Stimulated activated CD4-positive, alpha-beta T cell treated with anti-CD3 and anti-CD28 coated beads, Interleukin-4, amount 100 ng/mL, for 48 hours (primary cell): ENCODE measurements around the gene HCLS1.
"Not testable (repeated sequence)": the region's sequence is repeated elsewhere in the genome, so short reads cannot be mapped to it uniquely, and the experiment has no call there.

ENCODE experiments used
- DNase-seq, 2 donors: peaks; one replicate each; pipeline ENCODE4 v3.0.0-alpha.2; 2020; ENCODE audit warnings: low read depth in 2 of 2

Gene HCLS1

DNA sequence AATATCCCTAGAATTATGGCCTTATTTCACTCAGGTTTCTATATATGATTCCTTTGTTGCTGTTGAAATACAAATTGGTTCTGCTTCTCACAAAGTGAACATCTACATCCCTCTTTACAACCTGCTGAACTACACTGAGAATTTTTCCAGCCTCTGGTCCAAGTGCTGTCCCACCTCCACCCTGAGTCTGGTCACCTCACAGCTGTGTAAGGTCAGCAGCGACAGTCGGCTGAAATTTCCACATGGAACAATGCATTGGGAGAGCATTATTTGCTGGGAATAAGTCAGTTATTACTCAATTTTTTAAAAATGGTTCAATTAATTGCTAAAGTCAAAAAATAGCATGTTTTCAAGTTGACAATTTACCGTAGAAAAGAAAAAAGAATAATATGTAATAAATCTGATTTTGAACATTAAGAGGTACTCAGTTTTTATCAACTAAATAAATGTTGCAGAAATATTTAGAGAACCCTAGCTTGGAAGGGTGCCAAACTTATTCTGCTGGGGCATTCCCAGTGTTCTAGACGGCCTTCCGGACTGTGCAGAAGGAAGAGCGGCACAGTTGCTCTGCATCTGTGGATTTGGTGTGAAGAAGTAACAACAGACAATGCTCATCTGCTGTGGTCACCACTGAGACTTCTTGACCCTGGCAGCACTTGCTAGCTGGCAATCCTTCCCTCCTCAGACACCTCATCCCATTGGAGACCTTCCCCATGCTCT lies 1.8 kb downstream of the HCLS1 start:
- no peak for DNase-seq

DNA sequence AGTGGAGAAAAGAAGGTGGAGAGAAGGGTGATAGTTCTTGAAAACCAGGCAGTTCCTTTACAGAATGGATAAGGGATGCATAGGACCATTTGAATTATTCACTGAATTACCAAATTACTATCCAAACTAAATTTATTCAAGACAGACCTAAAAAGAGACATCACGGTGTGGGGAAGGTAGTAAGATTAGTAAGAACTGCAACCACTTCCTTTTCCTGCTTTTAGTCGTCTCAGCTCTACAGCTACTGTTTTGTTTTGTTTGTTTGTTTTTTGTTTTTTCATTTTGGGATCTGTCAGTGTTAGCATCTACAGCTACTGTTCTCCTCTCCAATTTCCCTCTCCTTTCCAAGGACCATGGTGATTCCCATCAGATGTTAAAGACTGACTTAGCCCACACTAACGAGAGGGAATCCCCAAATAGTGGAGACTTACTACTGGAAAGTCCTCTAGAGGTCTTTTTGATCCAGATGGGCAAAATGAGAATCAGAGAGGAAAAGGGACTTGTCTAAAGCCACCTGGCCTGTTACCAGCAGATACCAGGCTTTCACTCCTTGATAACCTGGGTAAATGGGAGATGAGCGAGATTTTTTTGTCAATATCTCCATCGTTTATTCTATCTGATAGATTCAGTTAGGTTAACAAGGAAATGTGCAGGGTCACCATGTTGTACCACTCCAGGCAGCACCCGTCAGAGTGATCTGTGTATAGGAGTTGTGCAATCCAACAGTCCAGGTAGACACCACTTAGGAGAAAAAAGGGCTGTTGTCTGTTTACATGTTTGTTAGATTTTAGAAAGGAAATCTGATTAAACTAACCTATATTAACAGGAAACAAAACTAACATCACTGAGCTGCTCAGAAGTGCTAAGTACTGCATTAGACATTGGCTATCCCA lies 6.0 kb downstream of the HCLS1 start:
- DNase-seq: no peak

DNA sequence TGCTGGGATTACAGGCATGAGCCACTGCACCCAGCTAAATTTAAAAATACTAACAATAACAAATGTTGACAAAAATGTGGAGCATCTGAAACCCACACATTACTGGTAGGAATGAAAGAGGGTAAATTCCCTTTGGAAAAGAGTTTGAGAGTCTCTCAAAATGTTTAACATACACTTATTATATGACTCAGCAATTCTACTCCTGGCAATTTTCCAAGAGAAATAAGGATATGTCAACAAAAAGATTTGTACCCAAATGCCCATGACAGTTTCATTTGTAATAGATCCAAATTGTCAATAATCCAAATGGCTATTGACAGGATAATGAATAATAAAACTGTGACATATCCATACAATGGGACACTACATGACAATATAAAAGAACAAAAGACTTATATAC lies 9.0 kb downstream of the HCLS1 start:
- no peak for DNase-seq

DNA sequence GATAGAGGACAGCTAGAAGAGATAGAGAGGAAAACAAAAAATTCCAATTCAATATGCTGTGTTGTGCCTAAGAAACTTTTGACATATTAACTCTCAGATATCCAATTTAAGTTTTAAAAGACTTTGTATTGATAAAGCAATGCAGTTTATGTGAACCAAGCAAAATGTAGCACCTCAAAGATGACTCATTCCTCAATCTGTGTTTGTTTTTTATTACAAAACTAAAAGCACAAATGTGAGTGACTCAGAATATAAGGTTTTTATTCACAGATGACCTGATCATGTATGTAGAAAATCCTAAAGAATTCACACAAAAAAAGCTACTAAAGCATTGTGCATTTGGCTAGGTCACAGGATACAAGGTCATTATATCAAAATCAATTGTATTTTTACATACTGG lies 11.1 kb downstream of the HCLS1 start:
- no peak for DNase-seq

DNA sequence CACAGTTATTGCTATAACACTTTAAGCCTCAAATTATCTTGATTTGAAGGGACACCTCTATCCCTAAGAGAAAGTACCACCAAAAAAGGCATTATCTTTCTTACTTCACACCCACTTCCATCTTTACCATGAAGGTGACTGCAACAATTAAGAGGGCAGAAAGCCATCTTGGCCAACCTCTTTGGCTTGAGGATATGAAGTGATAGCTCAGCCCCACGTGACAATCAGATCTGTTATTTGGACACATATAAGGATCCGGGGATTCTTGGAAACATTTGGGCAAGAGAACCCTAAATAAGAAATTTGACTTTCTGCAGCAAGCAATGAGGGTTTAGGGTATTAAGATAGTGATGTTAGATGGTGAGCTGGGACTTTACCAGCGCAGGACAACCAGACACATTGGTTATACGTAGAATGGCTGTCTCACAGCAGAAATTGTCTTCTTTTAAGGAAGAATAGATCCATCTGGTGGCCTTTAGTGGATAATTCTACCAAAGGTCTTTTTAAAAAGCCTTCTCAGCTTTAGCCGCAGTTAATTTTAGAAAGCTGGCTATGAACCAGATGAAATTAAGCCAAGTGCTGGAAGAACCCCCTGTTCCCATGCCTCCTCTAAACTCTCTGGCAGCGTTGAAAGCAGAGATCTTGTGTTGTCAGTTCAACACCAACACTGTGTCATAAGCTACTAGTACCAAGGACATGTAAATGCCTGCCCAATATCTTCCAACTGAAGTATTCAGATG lies 12.3 kb downstream of the HCLS1 start:
- DNase-seq: no peak

DNA sequence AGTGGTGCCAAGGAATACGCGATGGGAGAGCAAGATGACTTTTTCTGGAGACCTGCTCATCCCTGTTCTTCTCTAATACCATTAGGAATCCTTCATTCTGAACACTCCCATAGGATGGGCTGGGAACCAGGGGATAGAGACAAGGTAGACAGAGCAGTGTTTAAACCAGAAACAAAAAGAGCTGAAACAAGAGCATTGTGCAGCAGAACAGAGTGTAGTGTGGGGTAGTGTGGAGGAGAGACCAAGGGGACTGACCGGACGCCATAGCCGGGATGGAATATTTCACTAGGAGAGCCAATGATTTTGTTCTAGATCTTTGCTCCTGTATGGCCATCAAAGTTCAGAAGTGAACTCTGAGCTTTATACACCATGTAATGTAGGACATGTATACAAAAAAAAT lies 15.6 kb downstream of the HCLS1 start:
- no peak for DNase-seq

DNA sequence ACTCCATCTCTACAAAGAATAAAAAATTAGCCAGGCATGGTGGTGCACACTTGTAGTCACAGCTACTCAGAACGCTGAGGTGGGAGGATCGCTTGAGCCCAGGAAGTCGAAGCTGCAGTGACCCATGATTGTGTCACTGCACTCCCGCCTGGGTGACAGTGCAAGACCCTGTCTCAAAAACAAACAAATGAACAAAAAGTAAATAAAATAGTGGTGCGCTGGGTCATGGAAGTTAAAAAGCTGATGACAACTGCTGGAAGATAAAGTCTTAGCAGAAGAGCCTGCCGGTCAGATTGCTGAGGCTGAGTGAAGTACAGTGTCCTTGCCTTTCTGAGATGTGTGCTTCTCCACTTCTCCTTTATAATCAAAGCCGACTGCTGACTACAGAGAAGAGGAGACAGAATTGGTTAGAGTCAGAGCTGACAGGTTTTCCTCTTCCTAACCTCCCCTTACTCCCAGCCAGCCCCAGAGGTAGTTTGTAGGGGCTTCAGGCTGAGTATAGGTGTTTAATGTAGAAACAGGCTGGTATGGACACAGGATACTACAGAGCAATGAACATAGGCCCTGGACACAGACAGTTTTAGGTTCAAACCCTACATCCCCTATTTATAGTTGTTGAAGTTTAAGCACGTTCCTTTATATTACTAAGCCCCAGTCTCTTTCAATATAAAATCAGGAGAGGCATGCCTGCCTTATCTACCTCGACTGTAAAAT lies 17.9 kb downstream of the HCLS1 start:
- no peak for DNase-seq

DNA sequence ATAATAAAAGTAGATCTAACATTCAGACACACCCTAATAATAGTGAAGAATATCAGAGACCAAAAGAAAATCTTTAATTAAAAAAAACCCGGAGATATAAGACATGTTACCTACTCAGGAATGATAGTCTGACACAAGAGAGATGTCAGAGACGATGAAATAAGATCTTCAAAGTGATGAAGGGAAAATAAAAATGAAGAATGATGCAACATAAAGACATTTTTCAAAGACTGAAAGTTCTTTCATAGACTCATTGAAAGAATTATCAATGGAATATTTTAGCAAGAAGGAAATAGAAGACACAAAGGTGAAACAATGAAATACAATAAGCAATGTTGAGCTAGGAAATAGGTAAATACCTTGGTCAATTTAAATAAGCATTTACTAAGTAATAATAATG lies 19.6 kb downstream of the HCLS1 start:
- no peak for DNase-seq

DNA sequence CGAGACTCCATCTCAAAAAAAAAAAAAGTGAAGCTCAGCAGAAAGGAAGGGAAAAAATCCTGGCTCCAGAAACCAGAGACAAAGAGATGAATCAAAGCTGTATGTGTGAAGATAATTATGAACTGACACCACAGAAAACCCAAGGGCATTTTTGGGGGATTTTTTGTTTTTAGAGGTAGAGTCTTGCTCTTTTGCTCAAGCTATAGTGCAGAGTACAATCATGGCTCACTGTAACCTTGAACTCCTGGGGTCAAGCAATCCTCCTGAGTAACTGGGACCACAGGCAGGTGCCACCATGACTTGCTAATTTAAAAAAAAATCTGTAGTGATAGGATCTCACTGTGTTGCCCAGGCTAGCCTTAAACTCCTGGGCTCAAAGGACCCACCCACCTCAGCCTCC lies 22.8 kb downstream of the HCLS1 start:
- no peak for DNase-seq

DNA sequence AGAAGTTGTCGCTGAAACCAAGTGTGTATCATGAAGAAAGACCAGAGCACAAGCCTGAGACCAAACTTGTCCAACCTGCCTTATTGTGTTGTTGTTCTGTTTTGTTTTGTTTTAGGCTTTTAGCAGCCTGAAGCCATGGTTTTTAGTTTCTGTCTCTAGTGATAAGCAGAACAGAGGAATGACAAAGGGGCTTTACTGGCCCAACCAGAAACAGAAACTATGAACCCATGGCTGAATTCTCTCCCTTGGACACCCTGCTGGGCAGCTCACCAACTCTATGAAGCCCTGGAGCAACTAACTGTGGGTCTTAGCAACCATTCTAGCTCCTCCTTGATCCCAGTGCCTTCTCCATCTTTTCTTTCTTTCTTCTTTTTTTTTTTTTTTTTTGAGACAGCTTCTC lies 30.3 kb downstream of the HCLS1 start:
- no peak for DNase-seq

DNA sequence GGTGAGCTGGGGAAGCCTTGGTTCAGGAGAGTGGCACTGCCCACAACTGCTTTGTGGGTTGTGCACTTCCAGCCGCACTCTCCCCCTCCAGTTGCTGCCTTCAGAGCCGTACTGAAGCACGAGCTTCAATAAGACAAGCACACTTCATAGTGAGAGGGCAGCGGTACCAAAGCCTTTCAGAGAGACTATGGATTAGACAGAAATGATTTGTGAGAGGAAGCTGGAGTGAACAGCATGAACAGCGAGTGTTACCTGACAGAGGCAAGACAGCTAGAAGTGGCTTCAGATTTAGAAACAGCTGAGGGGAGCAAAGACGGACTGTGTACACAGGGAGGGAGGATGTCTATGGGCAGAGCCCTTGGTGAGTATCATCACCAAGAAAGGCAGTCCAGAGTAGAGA lies 31.1 kb downstream of the HCLS1 start:
- no peak for DNase-seq

DNA sequence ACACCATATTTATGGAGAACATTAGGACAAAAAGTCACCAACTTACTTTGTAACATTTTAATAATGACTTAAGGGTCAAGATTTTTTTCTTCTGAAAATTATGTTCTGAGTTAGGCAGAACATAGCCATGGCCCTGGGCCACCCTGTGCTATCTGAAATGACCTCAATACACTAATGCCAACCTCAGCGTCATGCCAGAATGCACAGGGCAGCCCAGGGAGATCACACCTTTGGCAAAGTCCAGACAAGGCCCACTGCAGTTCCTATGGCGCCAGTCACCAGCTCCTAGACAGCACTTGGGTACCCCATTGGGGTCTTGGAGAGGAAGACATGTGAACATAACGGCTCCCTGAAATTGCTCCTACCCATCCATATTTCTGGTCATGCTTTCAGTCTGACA lies 33.1 kb downstream of the HCLS1 start:
- DNase-seq: no peak

DNA sequence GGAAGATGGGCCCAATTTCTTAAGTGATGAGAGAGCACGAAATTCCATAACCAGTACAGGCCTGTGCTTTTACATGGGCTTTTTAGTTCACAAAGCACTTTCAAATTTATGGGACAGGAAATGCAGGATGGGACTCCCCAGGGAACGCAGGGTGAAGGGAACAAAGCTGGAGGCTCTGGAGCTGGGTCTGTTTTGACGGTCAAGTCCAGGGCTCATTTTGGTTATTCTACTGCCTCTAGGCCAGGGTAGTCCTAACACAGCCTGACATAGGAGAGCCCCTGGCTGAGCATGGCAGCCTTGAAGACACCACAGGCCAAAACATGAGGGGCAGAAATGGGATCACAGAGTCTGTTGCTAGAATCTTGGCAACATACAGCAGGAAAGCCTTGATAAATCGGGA lies 33.5 kb downstream of the HCLS1 start:
- no peak for DNase-seq

DNA sequence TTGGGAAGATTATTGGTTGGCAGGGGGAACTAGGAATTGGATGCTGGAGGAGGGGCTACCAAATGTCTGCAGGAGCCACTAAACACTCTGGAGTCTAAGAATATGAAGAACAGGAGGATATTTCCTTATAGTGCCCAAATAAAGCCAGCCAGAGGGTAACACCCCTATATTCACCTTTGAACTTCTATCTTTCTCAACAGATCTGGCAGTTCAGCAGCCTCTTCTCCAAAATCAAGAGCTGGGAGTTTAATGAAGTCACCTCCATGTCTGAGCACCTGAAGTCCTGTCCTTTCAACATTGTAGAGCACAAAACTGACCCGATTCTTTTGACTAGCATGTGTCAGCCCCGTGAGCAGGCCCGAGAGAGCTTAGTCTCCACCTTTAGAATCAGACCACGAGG lies 34.2 kb downstream of the HCLS1 start:
- no peak for DNase-seq

DNA sequence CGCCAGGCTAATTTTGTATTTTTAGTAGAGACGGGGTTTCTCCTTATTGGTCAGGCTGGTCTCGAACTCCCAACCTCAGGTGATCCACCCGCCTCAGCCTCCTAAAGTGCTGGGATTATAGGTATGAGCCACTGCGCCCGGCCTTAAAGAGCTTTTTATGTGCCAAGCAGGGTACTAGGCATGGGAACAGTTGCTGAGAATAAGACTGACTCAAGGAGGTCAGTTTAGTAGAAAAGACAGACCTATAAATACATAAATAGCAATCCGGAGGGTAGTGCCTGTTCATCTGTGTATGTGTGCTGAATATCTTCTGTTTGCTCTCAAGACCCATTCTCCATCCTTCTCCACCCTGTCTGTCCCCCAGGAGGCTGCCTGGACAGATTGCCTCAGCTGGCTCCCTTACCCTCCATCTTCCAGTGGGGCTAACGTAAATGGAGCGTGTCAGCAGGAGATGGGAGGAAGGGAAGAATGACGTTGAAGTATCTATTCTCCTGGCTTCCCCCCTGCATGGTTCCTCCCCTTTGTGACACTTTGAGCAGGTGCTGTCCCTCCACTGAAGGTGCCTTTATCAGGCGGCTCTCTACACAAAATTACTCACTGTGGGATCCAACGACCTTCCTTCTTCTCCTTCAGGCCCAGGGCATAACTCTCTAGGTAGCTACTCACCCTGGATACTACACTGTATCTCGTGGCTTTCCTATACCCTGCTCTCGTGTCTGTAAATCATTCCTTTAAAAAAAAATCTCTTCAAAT lies 36.4 kb downstream of the HCLS1 start:
- DNase-seq: no peak

DNA sequence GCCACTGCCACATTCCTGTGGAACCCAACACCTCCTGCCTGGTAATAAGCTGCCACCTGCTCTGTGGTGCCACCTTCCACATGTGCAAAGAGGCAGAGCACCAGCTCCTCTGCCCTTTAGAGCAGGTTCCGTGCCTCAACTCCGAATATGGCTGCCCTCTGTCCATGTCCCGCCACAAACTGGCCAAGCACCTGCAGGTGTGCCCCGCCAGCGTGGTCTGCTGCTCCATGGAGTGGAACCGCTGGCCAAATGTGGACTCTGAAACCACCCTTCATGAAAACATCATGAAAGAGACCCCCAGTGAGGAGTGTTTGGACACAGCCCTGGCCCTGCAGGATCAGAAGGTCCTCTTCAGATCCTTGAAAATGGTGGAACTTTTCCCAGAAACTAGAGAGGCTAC lies 39.2 kb downstream of the HCLS1 start:
- no peak for DNase-seq

DNA sequence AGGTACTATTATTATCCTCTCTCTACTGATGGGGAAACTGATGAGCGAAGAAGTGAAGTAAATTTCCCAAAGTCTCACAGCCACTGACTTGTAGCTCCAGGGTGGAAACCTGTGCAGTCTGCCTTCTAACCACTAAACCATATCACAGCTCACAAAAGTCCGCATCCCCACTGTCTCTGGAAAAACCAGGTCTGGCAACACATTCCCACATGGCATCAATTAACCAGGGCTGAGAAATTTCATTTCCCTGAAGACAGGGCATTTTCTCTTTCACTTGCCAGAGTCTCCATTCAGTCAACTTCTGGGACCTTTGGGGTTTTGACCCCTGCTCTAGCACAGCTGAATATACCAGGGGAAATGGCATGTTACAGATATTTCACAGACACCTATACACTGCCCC lies 41.0 kb downstream of the HCLS1 start:
- DNase-seq: no peak

DNA sequence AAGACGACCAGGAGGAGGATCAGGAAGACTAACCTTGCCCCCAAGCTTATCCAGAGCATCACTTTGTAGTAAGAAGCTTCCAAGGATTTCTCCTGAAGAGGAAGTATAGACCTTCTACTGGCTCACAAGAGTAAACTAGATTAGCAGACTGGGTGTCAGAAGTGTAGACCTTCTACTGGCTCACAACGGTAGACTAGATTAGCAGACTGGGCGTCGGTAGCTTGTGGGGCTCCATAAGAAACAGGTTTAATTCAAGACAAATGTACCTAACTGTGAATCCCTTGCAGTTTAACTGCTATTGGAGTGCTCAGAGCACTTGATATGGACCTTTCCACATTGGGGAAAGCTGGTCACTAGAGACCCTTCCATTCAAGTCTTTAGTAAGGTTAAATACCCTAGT lies 54.6 kb downstream of the HCLS1 start:
- no peak for DNase-seq

DNA sequence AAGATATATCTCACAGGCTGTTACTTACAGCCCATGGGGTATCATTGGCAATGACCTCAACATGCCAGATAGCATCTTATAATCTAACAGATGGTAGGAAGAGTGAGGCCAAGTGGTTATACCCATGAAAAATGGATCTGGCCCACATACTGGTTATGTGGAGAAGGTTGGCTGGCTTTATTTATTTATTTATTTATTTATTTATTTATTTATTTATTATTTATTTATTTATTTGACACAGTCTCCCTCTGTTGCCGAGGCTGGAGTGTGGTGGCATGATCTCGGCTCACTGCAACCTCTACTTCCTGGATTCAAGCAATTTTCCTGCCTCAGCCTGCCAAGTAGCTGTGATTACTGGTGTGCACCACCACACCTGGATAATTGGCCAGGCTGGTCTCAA lies 55.9 kb downstream of the HCLS1 start:
- no peak for DNase-seq

DNA sequence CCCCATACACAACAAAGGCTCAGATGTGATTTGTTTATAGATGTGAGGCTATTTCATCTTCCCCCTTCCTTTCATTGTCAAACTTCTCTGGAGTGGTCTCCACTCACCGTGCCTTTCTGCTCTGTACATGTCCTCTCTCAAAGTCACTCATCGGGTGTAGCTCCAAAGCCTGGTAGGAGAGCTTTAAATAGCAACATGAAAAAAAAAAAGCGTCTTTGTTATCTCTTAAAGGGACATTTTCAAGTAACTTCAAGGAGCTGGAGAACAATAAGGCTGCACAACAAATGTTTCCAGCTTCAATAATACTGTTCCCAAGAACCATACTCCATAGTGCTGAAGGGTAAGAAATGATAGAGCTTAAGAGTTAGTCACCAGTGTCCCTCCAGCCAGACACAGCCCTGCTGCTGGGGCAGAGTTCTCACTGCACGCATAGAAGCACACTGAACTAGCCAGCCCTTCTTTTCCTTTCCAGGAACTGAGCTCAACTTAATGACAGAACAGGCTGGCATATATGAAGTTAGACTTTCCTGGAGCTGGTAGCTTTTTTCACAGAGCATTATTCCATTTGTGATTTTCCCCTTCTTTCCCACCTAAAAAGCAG lies 59.4 kb downstream of the HCLS1 start:
- DNase-seq: no peak

DNA sequence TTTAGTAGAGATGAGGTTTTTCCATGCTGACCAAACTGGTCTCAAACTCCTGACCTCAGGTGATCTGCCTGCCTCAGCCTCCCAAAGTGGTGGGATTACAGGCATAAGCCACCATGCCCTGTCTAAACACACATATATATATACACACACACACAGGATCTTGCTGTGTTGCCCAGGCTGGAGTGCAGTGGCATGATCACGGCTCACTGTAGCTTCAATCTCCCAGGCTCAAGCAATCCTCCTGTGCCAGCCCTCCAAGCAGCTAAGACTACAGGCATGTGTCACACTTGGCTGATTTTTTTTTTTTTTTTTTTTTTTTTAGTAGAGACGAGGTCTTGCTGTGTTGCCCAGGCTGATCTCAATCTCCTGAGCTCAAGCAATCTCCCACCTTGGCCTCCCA lies 60.8 kb downstream of the HCLS1 start:
- not testable (repeated sequence) for DNase-seq
